HepG2 (cell line): ENCODE results near the gene TIMM13. TPM values are rescaled to one million over a fixed set of nuclear protein-coding genes. Genes with fewer than 3 reads are reported as not detected.

ENCODE experiments used
- HMGXB4 ChIP-seq, 2 experiments: sonication (generic) in 1 of 2; formaldehyde crosslinking in 1 of 2; IDR thresholded peaks; 2 replicates each; pipeline versions ENCODE4 v1.4.0 to v1.6.1; 2018 to 2020; ENCODE audit warnings: missing genetic modification reagents in 2 of 2, borderline replicate concordance in 1 of 2, low read depth in 1 of 2, mild to moderate bottlenecking in 1 of 2, missing biosample characterization in 1 of 2
- MXI1 ChIP-seq: IDR thresholded peaks from 3 replicates; pipeline ENCODE4 v1.6.1; 2012; ENCODE audit warnings: low read depth, low read length, inconsistent platforms, borderline replicate concordance
- PBX3 ChIP-seq: sonication (generic); formaldehyde crosslinking; IDR thresholded peaks from 2 replicates; pipeline ENCODE4 v1.8.1; 2023; ENCODE audit warnings: missing genetic modification reagents, inconsistent platforms, borderline replicate concordance
- PRDM10 ChIP-seq: sonication (generic); formaldehyde crosslinking; IDR thresholded peaks from 2 replicates; pipeline ENCODE4 v1.4.0; 2020; ENCODE audit warnings: low read depth, missing genetic modification reagents
- PRDM4 ChIP-seq: sonication (generic); formaldehyde crosslinking; IDR thresholded peaks from 2 replicates; pipeline ENCODE4 v1.9.0; 2021; ENCODE audit warnings: missing genetic modification reagents, borderline replicate concordance
- SMAD9 ChIP-seq: sonication (generic); formaldehyde crosslinking; IDR thresholded peaks from 2 replicates; pipeline ENCODE4 v1.5.1; 2020; ENCODE audit warnings: mild to moderate bottlenecking, missing genetic modification reagents
- SMARCC2 ChIP-seq: fragments of 450-650 bp; IDR thresholded peaks from 2 replicates; pipeline ENCODE4 v1.6.1; 2017; ENCODE audit warnings: antibody characterized with exemption, mild to moderate bottlenecking
- SOX13 ChIP-seq, 3 experiments: fragments of 450-650 bp in 1 of 3; sonication (generic) in 1 of 3; formaldehyde crosslinking in 1 of 3; IDR thresholded peaks in 2 of 3; conservative IDR thresholded peaks in 1 of 3; 2 replicates each; pipeline versions ENCODE4 v1.5.0 to v1.6.1; 2016 to 2020; ENCODE audit warnings: antibody characterized with exemption in 1 of 3, mild to moderate bottlenecking in 1 of 3, missing compliant biosample characterization in 1 of 3, missing genetic modification reagents in 1 of 3, moderate library complexity in 1 of 3
- SP4 ChIP-seq: sonication (generic); formaldehyde crosslinking; IDR thresholded peaks from 2 replicates; pipeline ENCODE4 v1.8.1; 2023; ENCODE audit warnings: mild to moderate bottlenecking, missing genetic modification reagents
- SP5 ChIP-seq: IDR thresholded peaks from 2 replicates; pipeline ENCODE4 v1.6.1; 2016; ENCODE audit warnings: low read depth, borderline replicate concordance
- TARDBP ChIP-seq: sonication (generic); formaldehyde crosslinking; IDR thresholded peaks from 2 replicates; pipeline ENCODE4 v1.8.0; 2022; ENCODE audit warnings: mild to moderate bottlenecking, missing genetic modification reagents
- TEAD2 ChIP-seq: sonication (generic); formaldehyde crosslinking; IDR thresholded peaks from 2 replicates; pipeline ENCODE4 v1.9.0; 2021; ENCODE audit warnings: missing genetic modification reagents
- TMF1 ChIP-seq: sonication (generic); formaldehyde crosslinking; IDR thresholded peaks from 2 replicates; pipeline ENCODE4 v1.8.1; 2022; ENCODE audit warnings: low read depth, missing genetic modification reagents
- ZNF225 ChIP-seq: sonication (generic); formaldehyde crosslinking; IDR thresholded peaks from 2 replicates; pipeline ENCODE4 v1.4.0; 2020; ENCODE audit warnings: mild to moderate bottlenecking, missing genetic modification reagents
- ZNF451 ChIP-seq: sonication (generic); formaldehyde crosslinking; IDR thresholded peaks from 2 replicates; pipeline ENCODE4 v1.5.0; 2020; ENCODE audit warnings: mild to moderate bottlenecking, missing genetic modification reagents
- ZNF563 ChIP-seq: sonication (generic); formaldehyde crosslinking; IDR thresholded peaks from 2 replicates; pipeline ENCODE4 v1.8.0; 2022; ENCODE audit warnings: mild to moderate bottlenecking, moderate library complexity, missing genetic modification reagents
- ZNF589 ChIP-seq: sonication (generic); formaldehyde crosslinking; conservative IDR thresholded peaks from 2 replicates; pipeline ENCODE4 v1.8.0; 2022; ENCODE audit warnings: mild to moderate bottlenecking, moderate library complexity, missing genetic modification reagents
- ZNF782 ChIP-seq: sonication (generic); formaldehyde crosslinking; IDR thresholded peaks from 2 replicates; pipeline ENCODE4 v1.4.0; 2020; ENCODE audit warnings: missing genetic modification reagents, mild to moderate bottlenecking, borderline replicate concordance
- polyA plus RNA-seq, 8 experiments: library from polyadenylated mRNA; depleted of rRNA in 3 of 8; stranded (reverse) in 7 of 8; unstranded in 1 of 8; fragments of >200 nt; fragmentation: Illumina TruSeq in 4 of 8; extraction: Trizol in 4 of 8; gene quantifications; 2 replicates each; pipeline versions ENCODE4 v1.2.1 to v1.2.3, GENCODE V29; 2011 to 2016; ENCODE audit warnings: low read depth in 4 of 8, missing spikeins in 1 of 8, mixed read lengths in 1 of 8; ENCODE audit not compliant: insufficient read depth in 1 of 8
- total RNA-seq, 5 experiments: library from RNA; depleted of rRNA; stranded (reverse); fragments of >200 nt; fragmentation: Illumina TruSeq; extraction: Trizol; gene quantifications; 2 replicates each; pipeline ENCODE4 v1.2.3, GENCODE V29; 2016; ENCODE audit warnings: low read depth in 1 of 5

TIMM13 gene
- total and polyA plus RNA-seq, 2 of the 13 experiments (the other 11 are each of a cell fraction or from before 2014, with no cell fraction given), result 48.4 to 108 TPM

DNA sequence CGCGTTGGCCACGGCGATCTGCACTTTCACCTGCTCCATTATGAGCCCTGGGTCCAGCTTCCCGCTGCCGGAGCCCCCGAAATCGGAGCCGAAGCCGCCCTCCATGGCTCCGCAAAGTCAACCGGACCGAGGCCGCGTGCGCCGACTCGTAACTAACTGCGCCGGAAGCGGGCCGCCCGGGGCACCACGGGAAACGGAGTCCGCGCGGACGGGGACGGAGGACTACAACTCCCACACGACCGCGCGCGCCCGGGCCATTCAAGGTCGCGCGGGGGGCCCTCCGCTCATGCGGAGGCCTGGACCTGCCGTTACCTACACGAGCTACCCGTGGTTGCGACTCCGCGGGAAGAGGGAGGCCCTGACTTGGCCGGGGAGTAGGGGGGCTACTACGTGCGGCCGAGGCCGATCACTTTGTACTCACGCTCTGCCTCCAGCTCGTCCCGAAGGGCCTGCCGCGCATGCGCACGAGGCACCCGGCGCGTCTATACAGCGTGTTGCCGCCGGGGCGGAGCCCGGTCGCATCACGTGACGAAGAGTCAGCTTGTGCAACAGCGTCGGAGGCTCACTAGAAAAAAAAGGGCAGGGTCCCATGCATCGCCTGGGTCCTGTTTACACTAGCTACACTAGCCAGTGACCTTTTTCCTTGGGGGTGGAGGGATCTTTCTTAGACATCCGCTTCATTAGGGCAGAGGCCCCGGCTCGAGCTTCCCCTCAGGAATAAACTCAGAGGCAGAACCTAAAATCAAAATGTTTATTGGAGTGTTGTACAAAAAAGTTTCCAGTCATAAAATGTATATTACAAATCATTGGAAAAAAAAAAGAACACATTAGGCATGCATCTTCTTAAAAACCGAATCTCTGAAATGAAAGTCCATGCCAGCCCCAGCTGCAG, at the start of gene TIMM13 (continued):
- peak; percentile 16; the same call in 1 of the 2 replicates for TF ChIP-seq SOX13 (IDR thresholded peaks at IDR 0.05)
- TF ChIP-seq SOX13 (CRISPR knock-in tag; conservative IDR thresholded peaks at IDR 0.05 in 1 of 2, IDR thresholded peaks at IDR 0.05 in 1 of 2), result no peak; a peak in 1 of 4 replicates
- TF ChIP-seq TEAD2, result no peak
- TF ChIP-seq PBX3 (CRISPR knock-in tag), result peak; percentile 26; the same call in 1 of the 2 replicates
- peak in 1 of 2 experiments; percentile 70 for TF ChIP-seq HMGXB4 (CRISPR knock-in tag; IDR thresholded peaks at IDR 0.05; ENCODE audit: borderline replicate concordance in 1 of 2, low read depth in 1 of 2)
- no peak for TF ChIP-seq SMAD9 (CRISPR knock-in tag)
- TF ChIP-seq ZNF225 (CRISPR knock-in tag), result peak; percentile 78; the same call in 1 of the 2 replicates
- TF ChIP-seq ZNF589, result no peak; the same call in 1 of the 2 replicates
- no peak for TF ChIP-seq PRDM10 (CRISPR knock-in tag)
- TF ChIP-seq TARDBP (CRISPR knock-in tag), result peak; percentile 90
- TF ChIP-seq ZNF563 (CRISPR knock-in tag), result no peak
- no peak for TF ChIP-seq PRDM4
- TF ChIP-seq TMF1 (CRISPR knock-in tag), result 0 out of 2 replicates have a peak, but pooled peaks have one; percentile 56
- no peak for TF ChIP-seq SMARCC2
- peak; percentile 79; the same call in 1 of the 2 replicates for TF ChIP-seq SP5 (CRISPR knock-in tag)
- peak; percentile 77 for TF ChIP-seq SP4
- TF ChIP-seq ZNF451 (CRISPR knock-in tag), result peak; percentile 79
- peak; percentile 74; the same call in 2 of the 3 replicates for TF ChIP-seq MXI1
- TF ChIP-seq ZNF782 (CRISPR knock-in tag), result no peak
